CD4-positive, alpha-beta T cell treated with Interleukin-6 for 4 hours (primary cell): Measurements from ENCODE around the gene ACTN2.
A peak's percentile ranks its signal among the peaks of the same experiment; 100 is the strongest.

ENCODE experiments used
- DNase-seq: peaks from one replicate; pipeline ENCODE4 v3.0.0-alpha.2; 2020; ENCODE audit warnings: mixed read lengths

ACTN2 gene

DNA sequence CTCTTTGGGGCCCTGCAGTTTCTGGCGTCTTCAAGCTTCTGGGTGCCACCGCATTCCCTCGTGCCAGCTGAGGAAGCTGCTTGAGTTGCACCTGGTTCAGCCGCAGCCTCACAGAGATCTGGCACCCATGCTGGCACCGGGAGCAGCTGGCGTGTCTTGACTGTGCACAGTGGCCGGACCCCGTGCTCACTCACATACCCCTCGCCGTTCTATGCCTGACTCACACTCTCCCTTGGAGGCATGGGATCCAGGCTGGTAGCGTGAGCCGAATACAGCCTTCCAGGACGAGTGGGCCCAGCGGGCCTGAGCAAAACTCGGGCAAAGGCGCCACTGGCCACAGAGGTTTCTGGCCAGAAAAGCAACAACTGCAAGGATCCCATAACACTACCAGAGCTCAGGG is 100.2 kb downstream of the ACTN2 start:
- no peak for DNase-seq

DNA sequence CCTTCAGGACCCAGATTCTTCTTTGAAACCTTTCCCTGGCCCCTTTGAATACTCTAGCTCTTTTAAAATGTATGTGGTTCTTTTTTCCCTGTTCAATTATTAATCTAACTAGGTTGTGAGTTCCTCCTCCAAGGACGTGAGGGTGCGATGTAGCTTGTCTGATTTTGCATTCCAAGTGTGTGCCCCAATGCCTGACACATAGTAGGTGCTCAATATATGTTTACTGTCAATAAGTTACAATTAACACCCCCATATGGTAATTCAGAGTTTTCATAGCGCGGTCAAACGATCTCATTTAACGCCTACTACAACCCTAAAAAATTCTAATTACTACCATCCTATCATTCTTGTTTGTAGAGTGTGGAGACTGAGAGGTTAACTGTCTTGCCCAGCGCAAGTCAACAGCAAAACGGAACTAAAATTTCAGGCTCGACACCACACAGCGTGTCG is 108.3 kb downstream of the ACTN2 start:
- no peak for DNase-seq

GRCh38 chr1:236795035-236795756 is 108.9 kb downstream of the ACTN2 start, which contains the start of gene MTR:
Gene MTR, plus strand, starts transcription at chr1:236795292. Its CDS starts 412 bp downstream, at chr1:236795704.
- peak; percentile 98 for DNase-seq

DNA sequence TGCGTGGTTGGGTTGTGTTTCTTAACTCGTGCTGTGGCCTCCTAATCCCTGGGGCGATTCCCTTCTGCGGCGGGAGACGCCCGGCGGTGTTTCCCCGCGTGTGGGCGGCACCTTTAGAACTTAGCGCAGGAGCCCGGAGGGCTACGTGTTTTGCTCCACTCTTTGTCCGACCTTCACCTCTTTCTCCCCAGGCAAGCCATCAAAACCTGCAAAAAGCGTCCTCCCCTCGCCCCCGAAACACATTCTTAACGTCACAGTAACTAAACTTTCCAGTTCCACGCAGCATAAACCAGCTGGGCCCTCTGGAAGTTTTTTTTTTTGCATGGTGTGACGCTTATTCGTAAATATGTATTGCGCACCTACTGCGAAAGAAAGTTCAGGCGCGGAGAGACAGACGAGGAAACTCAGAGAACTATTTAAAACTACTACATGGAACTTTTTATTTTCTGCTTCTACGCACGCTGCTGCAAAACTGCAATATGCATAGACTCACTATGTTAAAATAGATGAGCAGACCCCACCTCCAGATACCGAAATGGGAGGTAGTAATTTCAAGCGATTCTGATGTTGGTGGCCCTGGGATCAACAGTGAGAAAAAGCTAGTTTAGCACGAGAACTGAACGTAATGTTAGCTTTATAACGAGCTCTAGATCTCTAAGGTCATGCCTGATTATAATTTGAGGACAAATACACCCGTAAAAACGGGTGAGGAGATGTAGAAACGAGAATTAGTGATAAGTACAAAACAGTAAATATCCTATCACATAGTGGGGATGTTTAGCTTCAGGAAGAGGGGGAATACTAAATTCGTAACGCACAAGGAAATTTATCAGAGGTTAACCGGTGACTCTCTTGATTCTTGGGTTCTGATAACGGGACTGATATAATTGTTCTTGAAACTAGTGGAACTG is 109.7 kb downstream of the ACTN2 start:
- no peak for DNase-seq

- DNase-seq = no peak
These were observed 112.7 kb downstream of the ACTN2 start for GRCh38 chr1:236799001-236799400.

DNA sequence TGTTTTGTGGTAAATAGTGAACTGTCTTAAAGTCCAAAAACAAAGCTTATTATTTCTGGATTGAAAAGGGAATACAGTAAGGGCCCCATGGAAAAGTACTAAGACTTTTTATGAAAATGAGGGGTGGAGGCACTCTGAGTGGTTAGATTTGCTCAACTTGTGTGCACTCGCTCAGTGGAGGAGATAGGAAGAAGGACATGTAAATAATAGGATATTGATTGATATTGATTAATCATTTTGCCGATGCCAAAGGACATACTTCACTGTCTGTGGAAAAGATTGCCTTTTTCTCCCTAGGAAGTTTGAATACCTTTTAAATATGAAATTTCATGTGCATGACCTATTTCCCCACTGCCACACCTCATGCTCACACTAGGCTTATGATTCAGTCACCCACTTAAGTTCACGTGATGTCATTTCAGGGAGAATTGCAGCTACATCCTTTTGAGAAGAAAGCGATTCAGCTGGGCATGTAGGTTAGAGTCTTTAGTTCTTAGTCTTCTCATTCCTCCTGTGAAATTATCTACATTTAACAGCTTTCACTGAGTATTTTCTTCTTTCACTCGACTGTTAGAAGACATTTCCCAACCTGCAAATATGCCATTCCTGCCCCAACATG is 113.8 kb downstream of the ACTN2 start:
- no peak for DNase-seq

DNA sequence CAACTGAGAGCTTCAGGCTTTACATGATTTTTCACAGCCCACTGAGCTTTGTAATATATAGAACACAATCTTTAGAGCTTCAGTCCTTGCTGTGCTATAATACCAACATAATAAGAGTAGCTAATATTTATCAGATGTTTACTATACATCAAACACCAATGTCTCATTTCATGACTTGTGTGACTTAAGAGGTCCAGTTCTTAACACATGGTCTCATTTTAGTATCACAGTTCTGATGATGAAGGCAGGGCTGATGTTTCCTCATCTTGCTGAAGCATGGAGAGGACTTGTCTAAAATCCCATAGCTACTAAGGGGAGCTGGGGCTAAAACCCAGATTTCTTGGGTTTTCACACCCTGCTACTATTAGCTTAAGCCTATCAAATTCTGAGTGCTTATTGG is 114.3 kb downstream of the ACTN2 start:
- DNase-seq = no peak

GRCh38 chr1:236802264-236802663 is 116.0 kb downstream of the ACTN2 start:
- no peak for DNase-seq

GRCh38 chr1:236806634-236807033 is 120.3 kb downstream of the ACTN2 start:
- no peak for DNase-seq

DNA sequence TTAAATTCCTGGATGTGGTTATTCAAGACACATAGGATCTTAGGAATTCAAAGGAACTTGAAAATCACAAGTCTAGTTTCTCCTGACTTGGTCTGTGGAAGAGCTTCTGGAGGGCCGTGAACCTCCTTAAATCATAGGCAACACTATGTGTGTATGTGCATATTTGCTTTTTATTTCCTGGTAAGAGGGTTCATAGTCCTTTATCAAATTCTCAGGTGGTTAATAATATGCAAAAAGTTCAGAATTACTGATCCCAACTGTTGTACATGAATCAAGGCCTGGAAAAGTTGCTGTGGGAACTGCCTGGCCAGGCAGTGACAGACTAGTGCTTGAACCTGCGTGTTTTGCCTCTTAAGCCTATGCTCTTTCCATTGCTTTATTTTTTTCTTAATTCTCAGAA is 121.7 kb downstream of the ACTN2 start:
- DNase-seq = no peak

DNA sequence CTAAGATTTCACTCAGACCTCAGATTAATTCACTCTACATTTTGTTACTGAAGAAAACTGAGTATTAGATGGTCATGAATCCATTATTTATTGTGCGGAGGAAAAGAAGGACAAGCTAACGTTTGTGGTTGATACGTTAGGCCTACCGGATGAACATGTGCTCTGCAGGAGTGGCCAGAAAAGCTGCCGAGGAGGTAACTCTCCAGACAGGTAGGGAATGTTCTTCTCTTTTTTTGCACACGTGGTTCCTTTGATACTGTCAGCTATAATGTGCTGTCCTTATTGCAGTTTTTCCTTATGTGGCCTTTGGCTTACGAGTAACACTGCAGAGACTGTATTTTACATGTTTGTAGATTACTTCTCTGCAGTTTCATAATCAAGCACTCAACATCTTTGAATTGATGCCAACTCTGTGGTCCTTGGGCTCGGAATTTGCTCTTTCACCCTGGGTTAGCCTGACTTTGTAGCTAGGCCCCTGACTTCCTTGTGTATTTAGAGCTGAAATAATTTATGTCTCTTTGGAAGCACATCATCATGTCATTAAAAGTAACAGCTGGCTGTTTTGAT is 122.3 kb downstream of the ACTN2 start:
- no peak for DNase-seq

DNA sequence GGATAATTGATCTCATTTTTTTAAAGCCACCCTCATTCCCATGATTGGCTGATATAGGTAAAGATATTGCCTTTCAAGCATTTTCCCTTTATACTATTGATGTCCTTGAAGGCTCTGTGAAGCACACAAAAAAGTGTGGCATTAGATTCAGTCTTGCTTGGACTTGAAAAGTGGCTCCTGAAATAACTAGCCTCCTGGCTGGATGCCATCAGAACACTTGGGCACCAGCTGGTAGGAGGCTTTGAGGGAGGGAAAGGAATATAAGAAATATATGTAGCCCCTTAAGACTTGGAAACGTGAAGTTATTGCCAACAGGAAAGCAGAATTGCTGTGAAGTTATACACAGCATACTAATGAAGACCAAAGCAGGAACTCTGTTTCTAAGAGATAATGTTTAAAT is 122.8 kb downstream of the ACTN2 start:
- DNase-seq = no peak

- DNase-seq = no peak
These were observed 123.7 kb downstream of the ACTN2 start for GRCh38 chr1:236810018-236810417.

GRCh38 chr1:236812334-236813030 is 126.2 kb downstream of the ACTN2 start:
- DNase-seq = no peak
